Measurements from ENCODE around the gene CENPV. TPM values are rescaled to one million over a fixed set of nuclear protein-coding genes. Genes with fewer than 3 reads are reported as not detected.

The CENPV gene
- total RNA-seq, 2 donors from 2014 or later, result 13.7 to 77.8 TPM

GRCh38 chr17:16377941-16378341, 24.7 kb upstream of the CENPV start:
- WGBS, 2 donors, result 10 to 18% methylated on average over 2 of the region's 2 CpGs
- Histone ChIP-seq H3K27ac (peak overlapping the region; percentile 79 to 99 (median 96)), H3K4me3 (no peak overlapping the region), H3K27me3 (no peaks in the 10 kb centered on the region), H3K9me3 (no peaks in the 10 kb centered on the region), H3K36me3 (replicated peaks in 1 of 2; ENCODE audit: insufficient read depth in 1 of 2, low read depth in 2 of 2) (peaks cover 2 to 4% of the 10 kb centered on the region in 2 donors), H3K4me1 (peaks cover 44% of the 10 kb centered on the region)
- intact Hi-C loops (cut with DNase I), result no loop called here
- peak in 3 of 4 donors; percentile 37 to 69 (median 58) for DNase-seq
- TF ChIP-seq CTCF (IDR thresholded peaks at IDR 0.05) (peak in 3 of 7 experiments; percentile 14 to 26 (median 21)), POLR2A (IDR thresholded peaks at IDR 0.05) (peak in 2 of 3 donors; percentile 21 to 46)
- ATAC-seq, result peak; percentile 61

- Histone ChIP-seq H3K27me3 (no peaks in the 10 kb centered on the region), H3K27ac (no peak overlapping the region), H3K4me3 (no peak overlapping the region), H3K9me3 (no peaks in the 10 kb centered on the region), H3K4me1 (peaks cover 19% of the 10 kb centered on the region), H3K36me3 (replicated peaks in 1 of 2; ENCODE audit: insufficient read depth in 1 of 2, low read depth in 2 of 2) (no peaks in the 10 kb centered on the region)
- DNase-seq (no peak), ATAC-seq (no peak)
- intact Hi-C loops (cut with DNase I), result no loop called here
- 87 to 93% methylated on average over 16 of the region's 16 CpGs for WGBS, 2 donors
- TF ChIP-seq CTCF (IDR thresholded peaks at IDR 0.05), result no peak
- no peak for TF ChIP-seq POLR2A (IDR thresholded peaks at IDR 0.05)
These were observed 21.1 kb upstream of the CENPV start for GRCh38 chr17:16374146-16374938.

GRCh38 chr17:16371742-16372141, 18.5 kb upstream of the CENPV start:
- 62 to 66% methylated on average over 5 of the region's 5 CpGs for WGBS, 2 donors
- Histone ChIP-seq H3K9me3 (no peaks in the 10 kb centered on the region), H3K27me3 (no peaks in the 10 kb centered on the region), H3K4me3 (no peak overlapping the region), H3K36me3 (replicated peaks in 1 of 2; ENCODE audit: insufficient read depth in 1 of 2, low read depth in 2 of 2) (no peaks in the 10 kb centered on the region), H3K4me1 (no peaks in the 10 kb centered on the region), H3K27ac (no peak overlapping the region)
- TF ChIP-seq CTCF (IDR thresholded peaks at IDR 0.05) (no peak), POLR2A (IDR thresholded peaks at IDR 0.05) (no peak)
- no peak for ATAC-seq
- no peak for DNase-seq
- intact Hi-C loops (cut with DNase I), result no loop called here

GRCh38 chr17:16364625-16365024, 11.4 kb upstream of the CENPV start:
- Histone ChIP-seq H3K27me3 (no peaks in the 10 kb centered on the region), H3K27ac (no peak overlapping the region), H3K4me1 (no peaks in the 10 kb centered on the region), H3K36me3 (replicated peaks in 1 of 2; ENCODE audit: insufficient read depth in 1 of 2, low read depth in 2 of 2) (no peaks in the 10 kb centered on the region), H3K9me3 (no peaks in the 10 kb centered on the region), H3K4me3 (no peak overlapping the region)
- intact Hi-C loops (cut with DNase I), result no loop called here
- no peak for ATAC-seq
- TF ChIP-seq CTCF (IDR thresholded peaks at IDR 0.05), result no peak
- no peak for DNase-seq
